OCI-LY1 (cell line): ENCODE results near the gene INTS6L.
A peak's percentile ranks its signal among the peaks of the same experiment; 100 is the strongest.

Experiments
- CTCF ChIP-seq: fragments of 200-600 bp; sonication (generic), shearing (Covaris generic); IDR thresholded peaks from 2 replicates; pipeline ENCODE4 v1.5.1; 2017; ENCODE audit warnings: mild to moderate bottlenecking, antibody characterized with exemption, low read length, moderate library complexity, mixed read lengths
- EZH2 ChIP-seq: fragments of 200-600 bp; sonication (generic), shearing (Covaris generic); IDR thresholded peaks from 2 replicates; pipeline ENCODE4 v1.8.0; 2017; ENCODE audit warnings: borderline replicate concordance, mixed run types, mild to moderate bottlenecking, antibody characterized with exemption, low read length, moderate library complexity, mixed read lengths

DNA sequence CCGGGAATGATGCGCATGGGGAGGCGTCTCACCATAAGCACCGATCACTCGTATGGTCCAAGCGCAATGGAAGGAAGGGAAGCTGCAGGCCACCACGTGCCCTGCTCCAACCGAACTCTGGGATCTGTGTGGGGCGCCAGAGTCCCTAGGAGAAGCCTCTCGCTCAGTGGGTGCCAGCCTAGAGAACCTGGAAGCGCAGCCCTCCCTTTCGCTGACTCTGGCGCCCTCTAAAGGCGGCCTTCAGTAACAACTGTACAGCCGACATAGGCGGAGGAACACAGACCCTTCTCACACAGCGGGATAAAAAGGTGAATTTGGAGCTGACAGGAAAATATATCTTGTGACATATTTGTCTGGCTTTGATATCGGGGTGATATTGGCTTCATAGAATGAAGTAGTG lies 76.0 kb downstream of the INTS6L start:
- TF ChIP-seq CTCF: peak; percentile 77
- TF ChIP-seq EZH2: no peak
